HepG2 (cell line): Measurements from ENCODE around the gene EBP.

ENCODE experiments used
- MAFK ChIP-seq, 2 experiments: IDR thresholded peaks in 1 of 2; conservative IDR thresholded peaks in 1 of 2; 2 replicates each; pipeline ENCODE4 v1.6.1; 2011; ENCODE audit warnings: improper control_type of control experiment in 2 of 2, low read length in 2 of 2
- MEIS2 ChIP-seq: sonication (generic); formaldehyde crosslinking; IDR thresholded peaks from 2 replicates; pipeline ENCODE4 v1.9.0; 2021; ENCODE audit warnings: mild to moderate bottlenecking, missing genetic modification reagents
- NFKB2 ChIP-seq: sonication (generic); formaldehyde crosslinking; IDR thresholded peaks from 2 replicates; pipeline ENCODE4 v1.4.0; 2020; ENCODE audit warnings: missing genetic modification reagents, borderline replicate concordance
- NFRKB ChIP-seq: fragments of 450-650 bp; IDR thresholded peaks from 2 replicates; pipeline ENCODE4 v1.6.1; 2017
- POLR2AphosphoS2 ChIP-seq: IDR thresholded peaks from 2 replicates; pipeline ENCODE4 v1.6.1; 2011; ENCODE audit warnings: low read depth, low read length, improper control_type of control experiment
- ZC3H4 ChIP-seq: sonication (generic); formaldehyde crosslinking; IDR thresholded peaks from 2 replicates; pipeline ENCODE4 v1.4.0; 2020; ENCODE audit warnings: missing genetic modification reagents, borderline replicate concordance
- ZEB1 ChIP-seq: IDR thresholded peaks from 2 replicates; pipeline ENCODE4 v1.6.1; 2012; ENCODE audit warnings: mild to moderate bottlenecking, low read depth, inconsistent platforms; ENCODE audit not compliant: insufficient replicate concordance
- ZIK1 ChIP-seq: sonication (generic); formaldehyde crosslinking; IDR thresholded peaks from 2 replicates; pipeline ENCODE4 v1.5.0; 2020; ENCODE audit warnings: mild to moderate bottlenecking, low read depth, missing genetic modification reagents, borderline replicate concordance
- TF ChIP-seq, protein P1 (sequence below): sonication (generic); formaldehyde crosslinking; IDR thresholded peaks from 2 replicates; pipeline ENCODE4 v1.5.0; 2020; ENCODE audit warnings: mild to moderate bottlenecking, missing genetic modification reagents, moderate library complexity
- TF ChIP-seq, protein P2 (sequence below): sonication (generic); formaldehyde crosslinking; IDR thresholded peaks from 2 replicates; pipeline ENCODE4 v1.4.0; 2020; ENCODE audit warnings: missing genetic modification reagents; ENCODE audit errors: not compliant biosample characterization

DNA sequence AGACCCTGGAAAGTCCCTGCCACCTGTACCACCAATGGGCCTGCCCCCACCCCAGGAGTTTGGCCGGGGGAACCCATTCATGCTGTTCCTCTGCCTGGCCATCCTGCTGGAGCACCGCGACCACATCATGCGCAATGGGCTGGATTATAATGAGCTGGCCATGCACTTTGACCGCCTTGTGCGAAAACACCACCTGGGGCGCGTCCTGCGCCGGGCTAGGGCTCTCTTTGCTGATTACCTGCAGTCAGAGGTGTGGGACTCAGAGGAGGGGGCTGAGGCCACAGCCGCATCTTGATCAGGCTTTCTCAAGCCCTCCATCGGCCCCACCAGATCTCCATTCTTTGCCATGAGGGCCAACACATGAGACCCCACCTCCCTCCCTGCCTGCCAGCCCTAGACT lies 39.1 kb downstream of the EBP start:
- TF ChIP-seq, protein P1, sequence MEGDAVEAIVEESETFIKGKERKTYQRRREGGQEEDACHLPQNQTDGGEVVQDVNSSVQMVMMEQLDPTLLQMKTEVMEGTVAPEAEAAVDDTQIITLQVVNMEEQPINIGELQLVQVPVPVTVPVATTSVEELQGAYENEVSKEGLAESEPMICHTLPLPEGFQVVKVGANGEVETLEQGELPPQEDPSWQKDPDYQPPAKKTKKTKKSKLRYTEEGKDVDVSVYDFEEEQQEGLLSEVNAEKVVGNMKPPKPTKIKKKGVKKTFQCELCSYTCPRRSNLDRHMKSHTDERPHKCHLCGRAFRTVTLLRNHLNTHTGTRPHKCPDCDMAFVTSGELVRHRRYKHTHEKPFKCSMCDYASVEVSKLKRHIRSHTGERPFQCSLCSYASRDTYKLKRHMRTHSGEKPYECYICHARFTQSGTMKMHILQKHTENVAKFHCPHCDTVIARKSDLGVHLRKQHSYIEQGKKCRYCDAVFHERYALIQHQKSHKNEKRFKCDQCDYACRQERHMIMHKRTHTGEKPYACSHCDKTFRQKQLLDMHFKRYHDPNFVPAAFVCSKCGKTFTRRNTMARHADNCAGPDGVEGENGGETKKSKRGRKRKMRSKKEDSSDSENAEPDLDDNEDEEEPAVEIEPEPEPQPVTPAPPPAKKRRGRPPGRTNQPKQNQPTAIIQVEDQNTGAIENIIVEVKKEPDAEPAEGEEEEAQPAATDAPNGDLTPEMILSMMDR = no peak
- TF ChIP-seq NFRKB = no peak
- TF ChIP-seq ZC3H4 (CRISPR knock-in tag) = no peak
- TF ChIP-seq, protein P2, sequence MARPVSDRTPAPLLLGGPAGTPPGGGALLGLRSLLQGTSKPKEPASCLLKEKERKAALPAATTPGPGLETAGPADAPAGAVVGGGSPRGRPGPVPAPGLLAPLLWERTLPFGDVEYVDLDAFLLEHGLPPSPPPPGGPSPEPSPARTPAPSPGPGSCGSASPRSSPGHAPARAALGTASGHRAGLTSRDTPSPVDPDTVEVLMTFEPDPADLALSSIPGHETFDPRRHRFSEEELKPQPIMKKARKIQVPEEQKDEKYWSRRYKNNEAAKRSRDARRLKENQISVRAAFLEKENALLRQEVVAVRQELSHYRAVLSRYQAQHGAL (CRISPR knock-in tag) = no peak
- no peak for TF ChIP-seq POLR2AphosphoS2
- TF ChIP-seq ZIK1 = no peak
- no peak for TF ChIP-seq NFKB2
- no peak for TF ChIP-seq ZEB1
- no peak for TF ChIP-seq MAFK (conservative IDR thresholded peaks at IDR 0.05 in 1 of 2, IDR thresholded peaks at IDR 0.05 in 1 of 2; ENCODE audit: low read length in 2 of 2)
- TF ChIP-seq MEIS2 (CRISPR knock-in tag) = no peak
